GM21423 (cell line): Measurements from ENCODE around the gene PDCL3.

Source experiments
- ATAC-seq: cut with Tn5 transposase; IDR thresholded peaks from one replicate; pipeline ENCODE4 v1.9.1; 2021; ENCODE audit warnings: mild to moderate bottlenecking, moderate library complexity; ENCODE audit not compliant: unreplicated experiment

The PDCL3 gene

DNA sequence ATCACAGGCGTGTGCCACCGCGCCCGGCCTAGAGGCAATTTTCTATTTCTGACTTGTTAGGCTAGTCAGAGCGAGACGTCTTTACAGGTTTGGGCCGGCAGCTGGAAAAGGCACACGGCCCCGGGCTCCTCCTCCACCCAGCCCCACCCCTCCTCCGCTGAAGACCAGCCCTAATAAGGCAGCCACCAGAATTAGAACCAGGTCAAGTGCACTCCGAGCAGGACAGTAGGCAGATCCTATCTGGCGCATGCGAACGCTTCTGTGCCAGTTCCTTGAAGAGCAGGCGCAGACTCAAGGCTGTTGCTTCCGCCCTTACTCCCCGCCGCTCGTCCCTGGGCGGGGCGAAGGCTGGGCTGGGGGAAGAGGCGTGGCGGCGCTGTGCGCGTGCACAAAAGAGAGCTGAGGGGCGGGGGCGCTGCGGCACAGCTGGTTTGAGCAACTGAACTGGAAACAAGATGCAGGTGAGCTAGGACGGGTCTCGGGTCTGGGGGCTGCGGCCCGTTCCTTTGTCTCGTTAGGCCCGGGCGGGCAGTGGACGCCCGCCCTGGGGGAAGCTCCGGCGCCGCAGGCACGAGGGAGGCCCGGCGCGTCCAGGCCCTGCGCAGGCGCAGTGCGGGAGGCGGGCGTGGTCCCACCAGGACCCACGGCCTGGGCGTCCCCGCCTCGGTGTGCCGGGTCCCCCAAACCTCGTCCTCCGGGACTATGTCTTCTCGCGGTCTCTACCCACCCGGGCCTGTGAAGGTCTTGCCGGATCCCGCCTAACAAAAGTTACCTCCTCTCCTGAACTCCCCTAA is at the start of gene PDCL3:
Gene PDCL3 (plus strand): TSS at position 381 of the 794 bp plus-strand sequence. CDS start 75 bp downstream, at position 456.
- peak; percentile 95 for ATAC-seq

DNA sequence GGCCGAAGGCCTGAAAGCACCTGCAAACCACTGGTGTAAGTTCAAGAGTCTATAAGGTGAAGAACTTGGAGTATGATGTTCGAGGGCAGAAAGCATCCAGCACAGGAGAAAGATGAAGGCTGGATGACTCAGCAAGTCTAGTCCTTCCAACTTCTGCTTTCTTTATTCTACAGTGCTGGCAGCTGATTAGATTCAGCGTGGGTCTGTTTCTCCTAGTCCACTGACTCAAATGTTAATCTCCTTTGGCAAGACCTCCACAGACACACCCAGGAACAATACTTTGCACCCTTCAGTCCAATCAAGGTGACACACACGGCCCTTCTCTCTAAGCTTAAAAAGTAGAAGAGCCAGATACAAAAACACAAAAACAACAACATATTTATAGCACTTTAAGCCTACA is 49.1 kb upstream of the PDCL3 start:
- no peak for ATAC-seq

DNA sequence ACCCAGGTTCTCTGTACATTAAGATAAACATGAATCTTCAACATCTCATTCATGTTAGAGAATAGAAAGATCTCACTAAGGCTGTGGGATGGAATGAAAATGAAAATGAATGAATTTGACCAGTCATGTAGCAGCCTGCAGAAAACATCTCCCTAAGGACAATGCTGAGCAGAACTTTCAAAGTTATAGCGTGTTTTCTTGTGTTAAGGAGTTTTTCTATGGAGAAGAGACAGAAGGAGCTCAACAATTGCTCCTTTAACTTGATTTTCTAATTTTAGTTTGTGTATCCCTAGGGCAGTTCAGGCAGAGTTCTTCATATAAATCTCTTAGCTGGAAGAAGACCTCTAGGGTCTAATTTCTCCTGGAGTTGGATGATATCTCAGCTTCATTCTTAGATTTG is 45.2 kb upstream of the PDCL3 start:
- ATAC-seq: no peak

DNA sequence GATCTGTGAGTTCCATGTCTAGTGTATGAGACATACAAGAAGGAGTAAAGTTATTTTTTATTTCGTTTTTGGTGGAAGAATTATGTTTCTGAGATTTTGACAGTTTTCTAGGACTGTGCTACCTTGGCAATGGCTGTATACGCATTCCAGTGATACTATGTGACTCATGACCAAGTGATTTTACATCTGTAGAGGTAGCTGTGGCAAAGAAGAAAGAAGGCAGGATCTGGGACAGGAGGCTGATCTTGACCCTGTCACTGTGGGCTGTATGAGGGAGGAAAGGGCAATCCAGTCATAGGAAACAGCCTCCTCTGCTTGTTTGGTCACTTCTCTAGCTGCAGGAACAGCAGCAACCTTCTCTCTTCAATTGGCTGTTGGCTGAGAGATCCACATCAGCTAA is 44.0 kb upstream of the PDCL3 start:
- ATAC-seq: no peak

- ATAC-seq: no peak
These were observed 42.6 kb upstream of the PDCL3 start for GRCh38 chr2:100520224-100520623.

DNA sequence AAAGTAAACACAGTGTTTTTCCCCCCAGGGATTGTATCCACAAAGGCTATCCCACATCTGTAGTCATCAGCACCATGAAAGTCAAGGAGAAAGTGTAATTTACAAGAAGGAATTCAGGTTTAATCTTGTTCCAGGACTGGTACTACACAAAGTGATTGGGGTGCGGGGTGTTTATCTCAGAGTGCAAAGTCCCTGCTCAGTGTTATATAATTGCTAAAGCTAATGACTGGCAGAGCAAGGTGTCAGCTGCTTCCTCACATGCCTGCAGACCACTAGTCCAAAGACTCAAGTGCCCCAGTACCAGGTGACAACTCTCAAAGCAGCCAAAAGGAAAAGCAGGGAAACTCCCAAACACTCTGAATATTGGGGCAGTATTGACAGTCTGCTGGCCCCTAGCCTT is 40.4 kb upstream of the PDCL3 start:
- ATAC-seq: no peak

DNA sequence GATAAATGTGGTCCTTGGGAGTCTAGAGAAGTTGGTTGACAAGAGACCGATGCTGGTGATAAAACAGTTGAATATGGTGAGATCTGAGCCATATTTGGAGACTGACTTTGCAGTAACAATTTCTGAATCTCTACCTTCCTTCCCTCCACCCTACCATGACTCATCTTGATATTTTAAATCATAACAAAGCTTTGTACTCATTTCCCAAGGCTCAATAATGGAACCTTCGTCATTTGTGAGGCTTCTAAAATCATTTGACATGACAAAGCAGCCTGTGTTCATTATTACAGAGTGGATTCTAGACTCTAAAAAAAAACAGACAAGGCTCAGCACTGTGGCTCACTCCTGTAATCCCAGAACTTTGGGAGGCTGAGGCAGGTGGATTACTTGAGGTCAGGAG is 38.5 kb upstream of the PDCL3 start:
- no peak for ATAC-seq

GRCh38 chr2:100526868-100527267 is 35.9 kb upstream of the PDCL3 start:
- ATAC-seq: no peak

DNA sequence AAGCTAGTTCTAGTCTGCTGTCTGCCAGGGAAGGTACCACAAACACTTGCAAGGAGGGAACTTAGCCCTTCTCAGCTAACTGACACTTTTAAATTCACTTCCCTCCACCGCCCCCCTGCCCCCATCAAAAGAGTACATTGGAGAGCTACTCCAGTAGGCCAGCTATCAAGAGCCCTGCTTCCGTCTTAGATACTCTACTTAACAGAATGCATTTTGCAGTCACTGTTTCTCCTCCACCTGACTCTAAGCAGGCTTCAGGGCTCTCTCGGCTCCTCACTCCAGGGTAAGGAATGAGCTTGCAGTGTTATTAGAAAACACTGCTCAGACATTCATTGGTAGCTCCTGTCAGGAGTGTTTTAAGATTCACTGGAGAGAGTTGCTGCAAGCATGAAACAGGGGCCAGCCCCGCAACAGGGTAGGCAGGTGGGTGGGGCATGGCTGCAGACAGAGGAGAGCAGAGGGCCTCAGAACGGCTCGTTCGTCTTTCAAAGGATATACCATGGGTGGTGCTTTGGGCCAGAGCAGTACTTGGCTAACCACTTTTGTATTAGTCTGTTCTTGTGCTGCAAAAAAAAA is 35.3 kb upstream of the PDCL3 start:
- no peak for ATAC-seq

DNA sequence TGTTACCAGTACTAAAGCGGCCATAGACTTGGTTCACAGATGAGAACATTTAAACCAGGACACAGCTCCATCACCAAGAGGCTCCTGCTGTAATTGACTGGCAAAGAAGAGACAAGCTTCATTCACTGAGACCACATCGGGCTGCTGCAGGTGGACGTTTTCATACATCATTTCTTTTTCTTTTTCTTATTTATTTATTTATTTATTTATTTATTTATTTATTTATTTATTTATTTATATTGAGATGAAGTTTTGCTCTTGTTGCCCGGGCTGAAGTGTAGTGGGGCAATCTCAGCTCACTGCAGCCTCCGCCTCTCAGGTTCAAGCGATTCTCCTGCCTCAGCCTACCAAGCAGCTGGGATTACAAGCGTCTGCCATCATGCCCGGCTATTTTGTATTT is 33.6 kb upstream of the PDCL3 start:
- no peak for ATAC-seq

DNA sequence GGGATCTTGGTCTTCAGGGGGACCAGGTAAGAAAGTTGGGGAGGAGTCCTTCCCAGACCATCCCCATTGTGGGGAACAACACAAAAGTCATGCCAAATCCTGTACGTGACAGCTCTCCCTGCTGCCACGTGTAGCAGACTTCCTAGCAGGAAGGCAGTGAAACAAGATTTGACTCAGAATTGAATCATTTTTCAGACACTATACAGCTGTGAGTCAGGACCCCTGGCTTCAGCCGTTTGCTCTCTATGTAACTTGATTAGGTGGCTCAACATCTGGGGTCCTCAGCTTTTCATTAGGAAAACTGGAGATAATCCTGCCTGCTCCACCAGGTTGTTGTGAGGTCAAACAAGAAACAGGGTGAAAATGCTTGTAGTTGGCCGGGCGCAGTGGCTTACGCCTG is 32.9 kb upstream of the PDCL3 start:
- no peak for ATAC-seq

DNA sequence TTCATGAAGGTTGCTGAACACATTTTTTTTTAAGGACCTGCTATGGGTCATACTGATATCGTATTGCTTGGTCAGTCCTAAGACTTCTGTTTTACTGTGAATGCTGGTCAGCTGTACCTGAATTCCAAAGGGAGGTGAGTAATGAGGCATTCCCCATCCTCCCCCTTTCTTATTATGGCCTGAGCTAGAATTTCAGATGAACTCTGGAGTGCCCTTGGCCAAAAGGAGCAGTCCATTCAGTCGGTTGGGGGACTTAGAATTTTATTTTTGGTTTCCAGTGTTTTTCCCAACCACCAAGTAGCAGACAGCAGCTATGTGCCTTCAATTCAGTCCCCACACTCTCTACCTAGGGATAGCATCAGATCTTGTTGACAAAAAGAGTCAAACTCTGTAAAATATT is 26.9 kb upstream of the PDCL3 start:
- no peak for ATAC-seq

GRCh38 chr2:100537918-100538317 is 24.9 kb upstream of the PDCL3 start:
- no peak for ATAC-seq

DNA sequence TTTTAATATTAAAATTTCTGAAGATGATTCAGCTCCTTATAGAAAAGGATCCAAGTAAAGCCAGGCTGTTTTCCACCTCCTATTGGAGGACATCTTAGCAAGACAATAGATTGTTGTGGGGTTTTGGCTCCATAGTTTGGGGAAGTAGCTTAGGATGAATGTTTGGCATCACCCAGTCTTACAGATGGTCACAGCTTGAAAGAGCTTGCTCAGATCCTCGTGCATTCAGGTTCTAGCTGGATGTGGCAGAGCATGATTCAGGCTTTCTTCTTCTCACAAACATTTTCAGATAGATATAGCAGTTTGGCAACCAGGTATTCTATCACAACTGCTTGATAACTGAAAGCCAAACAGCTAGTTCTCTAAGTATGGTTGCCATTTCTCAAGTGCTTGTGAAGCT is 23.6 kb upstream of the PDCL3 start:
- no peak for ATAC-seq

DNA sequence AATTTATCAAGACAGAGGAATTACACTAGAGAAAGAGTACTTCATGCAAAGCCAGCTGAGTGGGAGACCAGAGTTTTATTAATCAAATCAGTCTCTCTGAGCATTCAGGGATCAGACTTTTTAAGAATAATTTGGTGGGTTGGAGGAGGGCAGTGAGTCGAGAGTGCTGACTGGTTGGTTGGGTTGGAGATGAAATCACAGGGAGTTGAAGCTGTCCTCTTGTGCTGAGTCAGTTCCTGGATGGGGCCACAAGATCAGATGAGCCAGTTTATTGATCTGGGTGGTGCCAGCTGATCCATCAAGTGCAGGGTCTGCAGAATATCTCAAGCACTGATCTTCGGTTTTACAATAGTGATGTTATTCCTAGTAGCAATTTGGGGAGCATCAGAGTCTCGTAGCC is 21.4 kb upstream of the PDCL3 start:
- no peak for ATAC-seq

GRCh38 chr2:100542418-100542817 is 20.4 kb upstream of the PDCL3 start:
- ATAC-seq: no peak

- no peak for ATAC-seq
These were observed 17.7 kb upstream of the PDCL3 start for GRCh38 chr2:100544911-100545596.

- no peak for ATAC-seq
These were observed 16.3 kb upstream of the PDCL3 start for GRCh38 chr2:100546469-100546868.

DNA sequence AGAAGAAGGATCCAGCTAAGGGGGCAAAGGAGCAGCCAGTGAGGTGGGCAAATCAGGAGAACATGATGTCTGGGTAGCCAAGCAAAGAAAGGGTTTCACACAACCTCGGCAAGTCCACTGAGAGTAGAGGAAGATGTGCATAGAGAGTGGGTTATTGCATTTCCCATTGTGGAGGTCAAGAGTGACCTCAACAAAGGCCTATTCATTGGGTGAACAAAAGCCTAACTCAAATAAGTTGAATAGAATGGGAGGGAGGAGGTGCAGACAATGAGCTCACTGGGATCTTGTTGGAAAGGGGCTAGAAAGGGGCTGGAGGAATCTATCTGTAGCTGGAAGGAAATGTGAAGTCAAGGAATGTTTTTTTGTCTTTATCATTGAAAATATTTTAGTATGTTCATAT is 14.0 kb upstream of the PDCL3 start:
- no peak for ATAC-seq

GRCh38 chr2:100551303-100551702 is 11.5 kb upstream of the PDCL3 start:
- ATAC-seq: no peak

GRCh38 chr2:100554798-100555407 is 7.9 kb upstream of the PDCL3 start:
- no peak for ATAC-seq

- ATAC-seq: no peak
These were observed 6.0 kb upstream of the PDCL3 start for GRCh38 chr2:100556746-100557145.
